ENCODE data around the gene PLA2R1.

PLA2R1 gene

GRCh38 chr2:159890551-159891266 lies 171.7 kb downstream of the PLA2R1 start:
- no peak for FAIRE-seq
- DNase-seq (ENCODE audit: insufficient read length, low spot score): no peak

GRCh38 chr2:159882130-159882745 lies 180.2 kb downstream of the PLA2R1 start:
- no peak for TF ChIP-seq POLR2A (IDR thresholded peaks at IDR 0.05; ENCODE audit: low read depth, low read length)
- DNase-seq (ENCODE audit: insufficient read length, low spot score) (no peak), FAIRE-seq (no peak)

More at GRCh38 chr2:159890551-159891266, 171.7 kb downstream of the PLA2R1 start:
- TF ChIP-seq POLR2A (IDR thresholded peaks at IDR 0.05; ENCODE audit: low read depth, low read length): no peak
